Ovary (tissue), 3 donors: ENCODE results near the gene HTRA3.

Source experiments
- CTCF ChIP-seq, 3 donors: fragments of 450-650 bp in 2 of 3; fragments of 200-600 bp in 1 of 3; IDR thresholded peaks; one replicate each; pipeline versions ENCODE4 v1.5.1 to v1.8.0; 2016 to 2022; ENCODE audit warnings: antibody characterized with exemption in 3 of 3, mild to moderate bottlenecking in 1 of 3
- EP300 ChIP-seq: sonication (generic); formaldehyde crosslinking; IDR thresholded peaks from one replicate; pipeline ENCODE4 v1.6.1; 2017; ENCODE audit warnings: antibody characterized with exemption
- POLR2A ChIP-seq: fragments of 450-650 bp; IDR thresholded peaks from one replicate; pipeline ENCODE4 v1.6.1; 2017; ENCODE audit warnings: antibody characterized with exemption, mild to moderate bottlenecking, moderate library complexity
- donor health status: DM: no; HTN: no; CAD: no.

GRCh38 chr4:8277356-8278008 lies 7.9 kb downstream of the HTRA3 start:
- no peak for TF ChIP-seq CTCF (IDR thresholded peaks at IDR 0.05)
- no peak for TF ChIP-seq POLR2A
- TF ChIP-seq EP300 = no peak
